Caco-2 (cell line): ENCODE measurements around the gene GLIS1. TPM values are rescaled to one million over a fixed set of nuclear protein-coding genes. Genes with fewer than 3 reads are reported as not detected.

Experiments used
- BruUV-seq: library from RNA; stranded (reverse); fragments of 400-500 nt; replicated peaks from 2 replicates; lab custom pipeline; 2021; lab: Mats Ljungman, UMichigan
- CTCF ChIA-PET: fragments of 300-600 bp; sonication (Branson Sonifier 250); formaldehyde crosslinking; loops from one replicate; lab custom pipeline; 2022; ENCODE audit warnings: antibody characterized with exemption; lab: Charles Lee
- POLR2A ChIA-PET: fragments of 300-600 bp; sonication (Branson Sonifier 250); formaldehyde crosslinking; loops from one replicate; lab custom pipeline; 2022; ENCODE audit warnings: antibody characterized with exemption; lab: Charles Lee
- DNase-seq, 2 experiments: peaks; one replicate each; pipeline versions ENCODE4 v3.0.0 to v3.0.0-alpha.2; 2020 to 2022
- H3K27me3 ChIP-seq: replicated peaks from 2 replicates; pipeline ENCODE4 v1.6.0; 2011; ENCODE audit warnings: low read length; ENCODE audit not compliant: control insufficient read depth, insufficient read depth
- H3K36me3 ChIP-seq: 2 replicates; pipeline ENCODE4 v1.5.1; 2011; ENCODE audit warnings: low read length; ENCODE audit not compliant: control insufficient read depth, insufficient read depth
- H3K4me1 ChIP-seq: fragments of 250-450 bp; sonication (Bioruptor Pico); 2 replicates; pipeline ENCODE4 v1.5.1; 2020; ENCODE audit warnings: mild to moderate bottlenecking
- H3K4me3 ChIP-seq: 2 replicates; pipeline ENCODE4 v1.5.1; 2011; ENCODE audit warnings: low read depth, mild to moderate bottlenecking, control low read depth, low read length
- H3K9me3 ChIP-seq: fragments of 250-450 bp; sonication (Bioruptor Pico); 2 replicates; pipeline ENCODE4 v1.5.1; 2020; ENCODE audit warnings: mild to moderate bottlenecking, moderate library complexity
- H3K27ac Mint-ChIP-seq: one replicate; pipeline ENCODE4 v1.8.0; 2022; ENCODE audit warnings: mixed read lengths; ENCODE audit not compliant: unreplicated experiment
- H3K27me3 Mint-ChIP-seq: one replicate; pipeline ENCODE4 v1.8.0; 2022; ENCODE audit warnings: mixed read lengths; ENCODE audit not compliant: insufficient read depth, unreplicated experiment
- H3K36me3 Mint-ChIP-seq: one replicate; pipeline ENCODE4 v1.8.0; 2022; ENCODE audit warnings: mild to moderate bottlenecking, mixed read lengths; ENCODE audit not compliant: insufficient read depth, unreplicated experiment
- H3K4me1 Mint-ChIP-seq: one replicate; pipeline ENCODE4 v1.8.0; 2022; ENCODE audit warnings: low read depth, mixed read lengths; ENCODE audit not compliant: unreplicated experiment
- H3K4me3 Mint-ChIP-seq: one replicate; pipeline ENCODE4 v1.8.0; 2022; ENCODE audit warnings: mild to moderate bottlenecking, moderate library complexity, mixed read lengths; ENCODE audit not compliant: unreplicated experiment
- H3K9me3 Mint-ChIP-seq: one replicate; pipeline ENCODE4 v1.8.0; 2022; ENCODE audit warnings: mixed read lengths; ENCODE audit not compliant: unreplicated experiment
- CTCF ChIP-seq, 2 experiments: fragments of 200-600 bp in 1 of 2; IDR thresholded peaks; 1 replicate in 1 of 2; 2 replicates in 1 of 2; pipeline versions ENCODE4 v1.5.1 to v1.8.0; 2011 to 2022; ENCODE audit warnings: antibody characterized with exemption in 1 of 2, control low read depth in 1 of 2, inconsistent platforms in 1 of 2, low read depth in 1 of 2, low read length in 1 of 2, mild to moderate bottlenecking in 1 of 2, moderate library complexity in 1 of 2; ENCODE audit not compliant: insufficient read depth in 1 of 2, severe bottlenecking in 1 of 2, unreplicated experiment in 1 of 2
- intact Hi-C: fragments of 100-400 bp; cut with micrococcal nuclease; formaldehyde crosslinking; loops from one replicate; pipeline ENCODE4 v1.10.0; 2022; ENCODE audit not compliant: unreplicated experiment
- total RNA-seq: library from RNA; stranded (reverse); gene quantifications from 2 replicates; pipeline ENCODE4 v1.2.3, GENCODE V29; 2022

The GLIS1 gene
- total RNA-seq, 1 experiment from 2014 or later, result not detected

- TF ChIP-seq CTCF (IDR thresholded peaks at IDR 0.05; ENCODE audit: insufficient read depth in 1 of 2, low read depth in 1 of 2, low read length in 1 of 2, severe bottlenecking in 1 of 2, unreplicated experiment in 1 of 2), result no peak
- Histone ChIP-seq H3K4me1 (no peaks in the 10 kb centered on the region), H3K4me3 (no peak overlapping the region), H3K27me3 (no peaks in the 10 kb centered on the region), H3K36me3 (no peaks in the 10 kb centered on the region), H3K9me3 (no peaks in the 10 kb centered on the region)
- ChIA-PET POLR2A (no interaction called here), CTCF (no interaction called here)
- Mint-ChIP-seq H3K27ac (no peak overlapping the region), H3K4me3 (no peak overlapping the region), H3K4me1 (no peaks in the 10 kb centered on the region), H3K9me3 (peaks cover 9% of the 10 kb centered on the region), H3K27me3 (peaks cover 5% of the 10 kb centered on the region), H3K36me3 (no peaks in the 10 kb centered on the region)
- BruUV-seq, result no TSS peak
- intact Hi-C loops, result no loop called here
- DNase-seq, result no peak
Measured at GRCh38 chr1:53717025-53717804, 21.7 kb downstream of the GLIS1 start.

- ChIA-PET CTCF (interaction anchor here (0.6 to 1.2 kb wide), 3 partner anchors 14 to 37 kb away, joined by 3 to 5 read pairs (median 3); no protein-coding TSS in a partner anchor), POLR2A (no interaction called here)
- no peak for TF ChIP-seq CTCF (IDR thresholded peaks at IDR 0.05; ENCODE audit: insufficient read depth in 1 of 2, low read depth in 1 of 2, low read length in 1 of 2, severe bottlenecking in 1 of 2, unreplicated experiment in 1 of 2)
- Mint-ChIP-seq H3K9me3 (peaks cover 9% of the 10 kb centered on the region), H3K36me3 (no peaks in the 10 kb centered on the region), H3K4me1 (no peaks in the 10 kb centered on the region), H3K4me3 (no peak overlapping the region), H3K27ac (no peak overlapping the region), H3K27me3 (peaks cover 5% of the 10 kb centered on the region)
- H3K4me3 ChIP-seq, result no peak overlapping the region
- H3K27me3 ChIP-seq, result no peaks in the 10 kb centered on the region
- H3K4me1 ChIP-seq, result no peaks in the 10 kb centered on the region
- H3K9me3 ChIP-seq, result no peaks in the 10 kb centered on the region
- intact Hi-C loops, result no loop called here
- H3K36me3 ChIP-seq, result no peaks in the 10 kb centered on the region
- BruUV-seq, result no TSS peak
- no peak for DNase-seq
Measured at GRCh38 chr1:53716150-53716549, 22.8 kb downstream of the GLIS1 start.

- peak; percentile 40 to 43 for DNase-seq
- Mint-ChIP-seq H3K36me3 (no peaks in the 10 kb centered on the region), H3K9me3 (peaks cover 9% of the 10 kb centered on the region), H3K27me3 (peaks cover 5% of the 10 kb centered on the region), H3K27ac (no peak overlapping the region), H3K4me1 (no peaks in the 10 kb centered on the region), H3K4me3 (no peak overlapping the region)
- no TSS peak for BruUV-seq
- TF ChIP-seq CTCF (IDR thresholded peaks at IDR 0.05; ENCODE audit: insufficient read depth in 1 of 2, low read depth in 1 of 2, low read length in 1 of 2, severe bottlenecking in 1 of 2, unreplicated experiment in 1 of 2), result peak; percentile 36 to 40
- H3K27me3 ChIP-seq, result no peaks in the 10 kb centered on the region
- no peaks in the 10 kb centered on the region for H3K9me3 ChIP-seq
- CTCF ChIA-PET, result interaction anchor here (0.6 to 1.2 kb wide), 3 partner anchors 15 to 38 kb away, joined by 3 to 5 read pairs (median 3); no protein-coding TSS in a partner anchor
- no peaks in the 10 kb centered on the region for H3K36me3 ChIP-seq
- intact Hi-C loops, result loop anchor here (2.0 kb wide), 1 partner anchor 39 kb away; no protein-coding TSS in a partner anchor
- H3K4me3 ChIP-seq, result no peak overlapping the region
- POLR2A ChIA-PET, result no interaction called here
- no peaks in the 10 kb centered on the region for H3K4me1 ChIP-seq
Measured at GRCh38 chr1:53715478-53715877, 23.5 kb downstream of the GLIS1 start.
